Sigmoid colon (tissue), 7 donors: Measurements from ENCODE around the gene SDK1. TPM values are rescaled to one million over a fixed set of nuclear protein-coding genes. Genes with fewer than 3 reads are reported as not detected.

Experiments used
- DNase-seq: peaks from one replicate; pipeline ENCODE4 v3.0.0-alpha.2; 2019
- H3K27ac ChIP-seq, 4 donors: fragments of 200-600 bp; sonication (generic); one replicate each; pipeline ENCODE4 v1.5.1; 2016 to 2019; ENCODE audit warnings: mild to moderate bottlenecking in 1 of 4
- H3K27me3 ChIP-seq, 3 donors: fragments of 200-600 bp; sonication (generic); one replicate each; pipeline ENCODE4 v1.5.1; 2019; ENCODE audit warnings: mild to moderate bottlenecking in 1 of 3
- H3K36me3 ChIP-seq, 4 donors: fragments of 200-600 bp; sonication (generic); one replicate each; pipeline ENCODE4 v1.5.1; 2016 to 2019
- H3K4me1 ChIP-seq, 4 donors: fragments of 200-600 bp; sonication (generic); one replicate each; pipeline ENCODE4 v1.5.1; 2017 to 2019
- H3K4me3 ChIP-seq, 4 donors: fragments of 200-600 bp; sonication (generic); one replicate each; pipeline ENCODE4 v1.5.1; 2017 to 2019; ENCODE audit warnings: mild to moderate bottlenecking in 2 of 4, moderate library complexity in 1 of 4
- H3K9me3 ChIP-seq, 4 donors: fragments of 200-600 bp in 3 of 4; sonication (generic) in 3 of 4; one replicate each; pipeline versions ENCODE4 v1.5.1 to v1.6.1; 2013 to 2019
- CTCF ChIP-seq, 4 experiments: fragments of 450-650 bp in 3 of 4; fragments of 200-600 bp in 1 of 4; IDR thresholded peaks; one replicate each; pipeline ENCODE4 v1.5.1; 2016 to 2019; ENCODE audit warnings: antibody characterized with exemption in 4 of 4, mild to moderate bottlenecking in 3 of 4, moderate library complexity in 2 of 4
- EP300 ChIP-seq, 4 donors: sonication (generic); formaldehyde crosslinking; IDR thresholded peaks; one replicate each; pipeline ENCODE4 v1.6.1; 2017; ENCODE audit warnings: antibody characterized with exemption in 4 of 4
- POLR2A ChIP-seq, 2 donors: fragments of 450-650 bp; IDR thresholded peaks; one replicate each; pipeline ENCODE4 v1.6.1; 2016; ENCODE audit warnings: antibody characterized with exemption in 2 of 2, mild to moderate bottlenecking in 2 of 2, moderate library complexity in 2 of 2
- POLR2AphosphoS5 ChIP-seq, 4 donors: sonication (generic); formaldehyde crosslinking; IDR thresholded peaks; one replicate each; pipeline ENCODE4 v1.6.1; 2017; ENCODE audit warnings: antibody characterized with exemption in 4 of 4
- WGBS, 2 donors: extraction: QIAGEN DNeasy Blood & Tissue Kit; methylation state at CpG; one replicate each; pipeline ENCODE4 v1.1.7; 2013; 5-methylcytosine and 5-hydroxymethylcytosine counted together
- intact Hi-C: fragments of 100-400 bp; cut with DNase I; formaldehyde crosslinking; loops from one replicate; pipeline ENCODE4 v1.15.1; 2023
- polyA plus RNA-seq, 3 donors: library from polyadenylated mRNA; stranded (reverse); fragments of 200-250 nt; gene quantifications; one replicate each; pipeline ENCODE4 v1.2.3, GENCODE V29; 2013
- total RNA-seq, 4 donors: library from RNA; depleted of rRNA; stranded (reverse); fragments of >200 nt; gene quantifications; one replicate each; pipeline ENCODE4 v1.1.0, GENCODE V29; 2016
- donor health status: healthy with polysubstance abuse.
- donor health status: Bipolar disorder and iron deficiency.
- donor health status: healthy.

Gene SDK1
- total and polyA plus RNA-seq, 7 donors: under 0.01 to 23.0 (median 10.0) TPM; not detected in 1

- no peak overlapping the region for H3K27ac ChIP-seq
- H3K27me3 ChIP-seq: no peaks in the 10 kb centered on the region
- H3K4me1 ChIP-seq: peaks cover 0 to 9% (median 2%) of the 10 kb centered on the region in 4 donors
- no peaks in the 10 kb centered on the region for H3K9me3 ChIP-seq
- 76 to 88% methylated on average over 10 of the region's 10 CpGs for WGBS, 2 donors
- TF ChIP-seq EP300 (IDR thresholded peaks at IDR 0.05): no peak
- TF ChIP-seq POLR2A (IDR thresholded peaks at IDR 0.05): no peak
- no peak for TF ChIP-seq CTCF (IDR thresholded peaks at IDR 0.05)
- no peak for TF ChIP-seq POLR2AphosphoS5 (IDR thresholded peaks at IDR 0.05)
- no peaks in the 10 kb centered on the region for H3K36me3 ChIP-seq
- intact Hi-C loops: no loop called here
- no peak for DNase-seq
- H3K4me3 ChIP-seq: no peak overlapping the region
Observed at GRCh38 chr7:3923307-3923918, 622.4 kb downstream of the SDK1 start.

DNA sequence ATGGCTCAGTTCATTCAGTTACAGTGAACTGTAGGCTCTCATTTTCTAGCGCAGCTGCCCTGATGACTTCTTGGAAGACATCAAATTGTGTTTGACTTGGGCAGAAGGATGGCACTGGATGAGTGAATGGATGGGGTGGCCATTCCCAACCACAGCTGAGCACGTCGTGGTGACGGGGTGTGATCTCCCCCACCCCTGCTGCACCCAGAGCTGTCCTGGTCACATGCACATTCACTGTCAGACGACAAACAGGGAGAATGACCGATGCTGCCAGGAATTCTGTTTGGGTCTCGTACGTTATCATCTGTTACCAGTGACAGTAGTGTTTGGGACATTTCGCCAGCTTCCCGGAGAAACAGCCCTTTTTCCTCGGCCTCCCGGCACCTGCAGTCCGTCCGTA, 623.2 kb downstream of the SDK1 start:
- Histone ChIP-seq H3K27me3 (no peaks in the 10 kb centered on the region), H3K4me1 (peaks cover 0 to 9% (median 2%) of the 10 kb centered on the region in 4 donors), H3K36me3 (no peaks in the 10 kb centered on the region), H3K4me3 (no peak overlapping the region), H3K9me3 (no peaks in the 10 kb centered on the region), H3K27ac (no peak overlapping the region)
- TF ChIP-seq POLR2A (IDR thresholded peaks at IDR 0.05) (no peak), EP300 (IDR thresholded peaks at IDR 0.05) (no peak), CTCF (IDR thresholded peaks at IDR 0.05) (no peak), POLR2AphosphoS5 (IDR thresholded peaks at IDR 0.05) (no peak)
- WGBS, 2 donors: 89 to 93% methylated on average over 14 of the region's 14 CpGs
- intact Hi-C loops: no loop called here
- no peak for DNase-seq

GRCh38 chr7:3927446-3928110, 626.5 kb downstream of the SDK1 start:
- Histone ChIP-seq H3K27ac (no peak overlapping the region), H3K27me3 (no peaks in the 10 kb centered on the region), H3K36me3 (no peaks in the 10 kb centered on the region), H3K4me1 (peaks cover 0 to 2% (median under 1%) of the 10 kb centered on the region in 4 donors), H3K9me3 (no peaks in the 10 kb centered on the region), H3K4me3 (no peak overlapping the region)
- TF ChIP-seq EP300 (IDR thresholded peaks at IDR 0.05) (no peak), POLR2A (IDR thresholded peaks at IDR 0.05) (no peak), POLR2AphosphoS5 (IDR thresholded peaks at IDR 0.05) (no peak), CTCF (IDR thresholded peaks at IDR 0.05) (no peak)
- intact Hi-C loops: no loop called here
- 89 to 91% methylated on average over 7 of the region's 7 CpGs for WGBS, 2 donors
- no peak for DNase-seq

DNA sequence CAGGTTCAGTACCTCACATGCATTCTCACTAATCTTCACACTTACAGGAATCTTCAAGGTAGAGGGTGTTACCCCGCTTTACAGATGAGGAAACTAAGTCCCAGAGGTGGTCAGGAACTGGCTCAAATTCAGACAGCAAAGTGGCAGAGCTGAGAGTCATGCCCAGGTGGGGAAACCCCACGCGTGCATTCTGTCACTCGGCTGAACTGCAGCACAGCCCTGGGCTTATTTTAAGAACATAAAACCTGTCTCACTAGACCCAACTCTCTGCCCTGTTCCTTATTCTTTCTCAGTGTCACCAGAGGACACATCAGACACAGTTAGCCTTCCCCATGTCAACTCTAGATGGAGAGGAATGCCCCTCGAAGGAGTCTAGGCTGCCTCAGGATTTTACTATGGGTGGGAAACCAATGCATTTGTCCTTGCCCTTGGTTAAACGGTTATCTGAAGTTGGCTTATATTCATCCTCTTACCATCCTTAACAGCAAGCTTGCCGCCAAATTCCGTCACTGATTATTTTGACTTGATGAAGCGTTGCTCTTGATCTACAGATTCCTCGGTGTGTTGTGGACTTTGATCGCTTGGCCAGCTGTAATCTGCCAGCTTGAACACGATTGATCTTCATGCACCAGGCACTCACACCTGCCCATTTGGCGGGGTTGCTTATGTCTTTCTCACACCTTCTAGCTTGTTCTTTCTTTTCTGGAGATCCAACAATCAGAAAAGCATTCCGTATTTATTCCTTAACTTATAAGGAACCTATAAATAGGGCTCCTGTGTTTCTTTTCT, 627.9 kb downstream of the SDK1 start:
- TF ChIP-seq POLR2A (IDR thresholded peaks at IDR 0.05) (no peak), POLR2AphosphoS5 (IDR thresholded peaks at IDR 0.05) (no peak), CTCF (IDR thresholded peaks at IDR 0.05) (no peak), EP300 (IDR thresholded peaks at IDR 0.05) (no peak)
- no peak overlapping the region for H3K27ac ChIP-seq
- DNase-seq: no peak
- no peaks in the 10 kb centered on the region for H3K9me3 ChIP-seq
- H3K27me3 ChIP-seq: no peaks in the 10 kb centered on the region
- H3K36me3 ChIP-seq: no peaks in the 10 kb centered on the region
- no peak overlapping the region for H3K4me3 ChIP-seq
- WGBS, 2 donors: 46 to 81% methylated on average over 14 of the region's 14 CpGs
- H3K4me1 ChIP-seq: no peaks in the 10 kb centered on the region
- intact Hi-C loops: no loop called here
